ENCODE data around the gene PRKCQ.
"Not testable (repeated sequence)": the region's sequence is repeated elsewhere in the genome, so short reads cannot be mapped to it uniquely, and the experiment has no call there.

Gene PRKCQ

DNA sequence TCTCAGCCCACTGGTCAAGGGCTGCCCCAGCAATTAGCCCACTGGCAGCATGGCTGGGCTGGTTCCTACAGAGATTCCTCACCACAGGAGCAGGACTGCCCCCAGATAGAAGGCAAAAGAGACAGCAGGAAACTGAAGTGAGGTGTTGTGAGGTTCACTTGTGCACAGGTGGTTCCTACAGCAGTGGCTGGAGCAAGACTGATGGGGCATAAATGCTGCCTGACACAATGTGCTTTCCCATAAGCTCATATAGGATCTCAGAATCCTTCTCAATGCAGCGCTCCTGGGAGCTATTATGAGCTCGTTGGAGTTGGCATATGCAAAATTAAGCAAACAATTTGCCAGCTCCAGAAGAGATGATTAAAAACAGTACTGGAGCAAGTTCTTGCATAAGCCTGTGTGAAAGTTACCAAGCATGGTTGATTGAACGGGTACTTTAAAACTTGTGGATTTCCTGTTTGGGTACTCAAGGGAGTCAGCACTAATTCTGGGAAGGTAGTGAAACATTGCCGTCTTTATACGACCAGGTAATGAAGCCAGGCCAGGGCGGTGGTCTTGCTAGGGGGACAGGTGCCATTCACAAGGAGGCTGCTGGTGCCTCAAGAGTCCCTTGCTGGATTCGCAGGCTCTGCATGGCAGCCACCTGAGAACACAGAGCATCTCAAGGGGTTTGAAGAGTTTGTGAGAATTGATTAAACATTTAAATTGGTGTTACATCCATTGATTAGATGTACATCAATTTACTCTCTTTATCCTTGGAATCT is 20.3 kb upstream of the PRKCQ start:
- no peak for DNase-seq
- in situ Hi-C loops (cut with HindIII; ENCODE audit: low pct_ligation_motif_present, low pct_unique_long_range_greater_than_20kb, low sequenced_read_pairs), result no loop called here

DNA sequence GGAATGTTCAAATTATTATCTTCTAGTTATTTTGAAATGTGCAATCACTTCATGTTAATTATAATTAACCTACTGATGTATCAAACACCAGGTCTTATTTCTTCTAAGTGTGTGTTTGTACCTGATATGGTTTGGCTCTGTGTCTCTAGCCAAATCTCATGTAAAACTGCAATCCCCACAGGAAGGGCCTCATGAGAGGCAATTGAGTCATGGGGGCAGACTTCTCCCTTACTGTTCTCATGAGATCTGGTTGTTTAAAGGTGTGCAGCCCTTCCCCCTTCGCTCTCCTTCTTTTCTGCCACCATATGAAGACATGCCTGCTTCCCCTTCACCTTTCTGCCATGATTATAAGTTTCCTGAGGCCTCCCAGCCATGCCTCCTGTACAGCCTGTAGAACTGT is 18.6 kb upstream of the PRKCQ start:
- in situ Hi-C loops (cut with HindIII; ENCODE audit: low pct_ligation_motif_present, low pct_unique_long_range_greater_than_20kb, low sequenced_read_pairs), result no loop called here
- no peak for DNase-seq

DNA sequence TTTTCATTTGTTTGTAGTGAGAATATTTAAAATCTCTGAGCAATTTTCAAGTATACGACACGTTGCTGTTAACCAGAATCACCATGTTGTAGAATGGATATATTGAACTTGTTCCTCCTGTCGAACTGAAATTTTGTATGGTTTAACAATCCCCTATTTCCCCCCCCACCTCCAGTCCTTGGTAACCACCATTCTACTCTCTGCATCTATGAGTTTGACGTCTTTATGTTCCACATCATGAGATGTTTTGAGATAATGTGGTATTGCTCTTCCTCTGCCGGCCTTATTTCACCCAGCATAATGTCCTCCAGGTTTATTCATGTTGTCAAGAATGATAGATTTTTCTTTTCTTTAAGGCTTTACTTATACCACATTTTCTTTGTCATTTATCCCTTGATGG is 17.4 kb upstream of the PRKCQ start:
- no peak for DNase-seq
- in situ Hi-C loops (cut with HindIII; ENCODE audit: low pct_ligation_motif_present, low pct_unique_long_range_greater_than_20kb, low sequenced_read_pairs), result no loop called here

DNA sequence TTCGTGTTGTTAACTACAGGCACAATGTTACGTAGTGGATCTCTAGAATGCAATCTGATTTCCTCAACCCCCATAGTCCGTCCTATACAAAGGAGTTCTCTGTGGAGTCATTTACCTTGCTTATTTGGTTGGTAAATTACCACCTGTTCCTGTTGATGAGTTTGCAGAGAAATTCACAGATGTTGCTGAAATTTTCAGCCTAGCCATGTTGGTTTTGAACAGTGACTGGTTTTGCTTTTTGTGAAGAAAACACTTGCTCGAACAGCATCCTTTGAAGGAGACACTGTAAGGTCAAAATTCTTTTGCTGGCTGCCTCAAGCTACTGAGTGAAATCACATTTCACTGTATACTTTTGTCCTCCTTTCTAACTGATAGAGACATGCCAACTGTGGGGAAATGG is 15.4 kb upstream of the PRKCQ start:
- in situ Hi-C loops (cut with HindIII; ENCODE audit: low pct_ligation_motif_present, low pct_unique_long_range_greater_than_20kb, low sequenced_read_pairs), result no loop called here

DNA sequence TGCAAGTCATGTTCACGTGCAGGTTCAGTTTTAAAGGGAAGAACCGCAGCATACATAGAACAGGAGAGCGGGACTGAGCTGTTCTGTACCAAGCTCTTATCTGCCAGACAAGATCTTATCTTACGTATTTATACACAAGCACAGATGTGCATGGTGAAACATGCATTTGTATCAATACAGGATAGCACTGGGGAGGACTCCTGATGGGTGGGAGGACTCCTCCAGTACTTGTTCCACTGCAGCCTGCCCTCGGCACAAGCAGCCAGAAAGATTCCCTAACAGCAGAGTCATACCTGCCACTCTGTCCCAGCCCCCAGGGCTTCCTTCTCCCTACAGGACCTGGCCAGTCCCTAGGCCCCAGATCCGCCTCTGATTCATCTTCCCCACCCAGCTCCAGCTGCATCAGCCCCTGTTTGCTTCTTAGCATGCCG is 13.2 kb upstream of the PRKCQ start:
- no peak for DNase-seq
- in situ Hi-C loops (cut with HindIII; ENCODE audit: low pct_ligation_motif_present, low pct_unique_long_range_greater_than_20kb, low sequenced_read_pairs), result no loop called here

More for the DNA sequence above, 15.4 kb upstream of the PRKCQ start:
- DNase-seq, result no peak

DNA sequence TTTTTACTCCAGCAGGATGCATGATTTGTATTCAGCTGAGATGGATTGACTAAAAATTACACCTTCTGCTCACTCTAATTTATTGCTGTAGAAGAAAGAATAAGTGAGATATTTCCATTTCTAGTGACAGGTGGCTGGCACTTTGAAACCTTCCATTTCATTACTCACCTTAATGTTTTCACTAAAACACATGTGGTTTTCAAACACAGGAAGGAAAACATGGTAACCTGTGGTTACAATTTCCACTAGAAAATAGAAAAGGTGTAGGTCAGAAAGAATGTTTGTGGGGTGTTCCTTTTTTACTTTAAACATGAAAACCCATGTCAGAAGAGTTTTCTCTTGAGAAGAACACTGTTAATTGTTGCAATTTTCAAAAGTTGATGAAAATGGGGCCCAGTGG is 12.0 kb upstream of the PRKCQ start:
- no peak for DNase-seq
- in situ Hi-C loops (cut with HindIII; ENCODE audit: low pct_ligation_motif_present, low pct_unique_long_range_greater_than_20kb, low sequenced_read_pairs), result no loop called here

DNA sequence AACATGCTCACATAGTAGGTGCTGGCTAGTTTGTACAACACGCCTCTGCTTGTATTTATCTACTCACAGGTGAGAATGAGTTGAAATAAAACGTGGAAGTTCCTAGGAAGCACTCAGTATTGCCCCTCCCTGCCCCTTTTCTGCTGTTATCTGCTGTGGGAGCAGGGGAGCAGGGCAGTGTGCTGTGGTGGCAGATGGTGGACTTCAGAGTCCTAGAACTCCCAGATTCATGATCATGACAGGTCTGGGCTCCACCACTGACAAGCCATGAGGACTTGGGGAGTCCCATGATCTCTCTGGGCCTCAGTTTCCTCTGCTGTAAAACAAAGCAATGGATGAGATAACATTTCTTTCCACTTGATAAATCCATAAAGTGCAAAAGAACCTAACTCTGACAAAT is 11.6 kb upstream of the PRKCQ start:
- no peak for DNase-seq
- in situ Hi-C loops (cut with HindIII; ENCODE audit: low pct_ligation_motif_present, low pct_unique_long_range_greater_than_20kb, low sequenced_read_pairs), result no loop called here

DNA sequence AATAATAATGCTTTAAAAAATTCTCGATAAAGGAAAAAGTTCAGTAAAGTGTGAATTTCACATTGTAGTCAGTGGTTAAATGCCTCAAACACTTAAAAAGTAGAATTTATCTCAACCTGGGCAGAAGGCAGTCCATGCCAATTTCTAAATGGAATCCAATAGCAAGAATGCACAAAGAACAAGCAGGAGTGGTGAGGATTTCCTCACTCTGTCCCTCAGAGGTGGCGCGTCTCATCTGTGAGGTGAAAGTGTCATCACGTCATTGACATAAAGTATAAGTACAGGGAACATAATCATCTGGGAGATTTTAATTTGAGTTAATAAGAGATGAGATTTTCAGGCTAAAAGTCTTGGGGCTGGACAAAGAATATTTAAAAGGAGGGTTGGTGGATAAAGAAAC is 10.0 kb upstream of the PRKCQ start:
- no peak for DNase-seq
- in situ Hi-C loops (cut with HindIII; ENCODE audit: low pct_ligation_motif_present, low pct_unique_long_range_greater_than_20kb, low sequenced_read_pairs), result no loop called here

DNA sequence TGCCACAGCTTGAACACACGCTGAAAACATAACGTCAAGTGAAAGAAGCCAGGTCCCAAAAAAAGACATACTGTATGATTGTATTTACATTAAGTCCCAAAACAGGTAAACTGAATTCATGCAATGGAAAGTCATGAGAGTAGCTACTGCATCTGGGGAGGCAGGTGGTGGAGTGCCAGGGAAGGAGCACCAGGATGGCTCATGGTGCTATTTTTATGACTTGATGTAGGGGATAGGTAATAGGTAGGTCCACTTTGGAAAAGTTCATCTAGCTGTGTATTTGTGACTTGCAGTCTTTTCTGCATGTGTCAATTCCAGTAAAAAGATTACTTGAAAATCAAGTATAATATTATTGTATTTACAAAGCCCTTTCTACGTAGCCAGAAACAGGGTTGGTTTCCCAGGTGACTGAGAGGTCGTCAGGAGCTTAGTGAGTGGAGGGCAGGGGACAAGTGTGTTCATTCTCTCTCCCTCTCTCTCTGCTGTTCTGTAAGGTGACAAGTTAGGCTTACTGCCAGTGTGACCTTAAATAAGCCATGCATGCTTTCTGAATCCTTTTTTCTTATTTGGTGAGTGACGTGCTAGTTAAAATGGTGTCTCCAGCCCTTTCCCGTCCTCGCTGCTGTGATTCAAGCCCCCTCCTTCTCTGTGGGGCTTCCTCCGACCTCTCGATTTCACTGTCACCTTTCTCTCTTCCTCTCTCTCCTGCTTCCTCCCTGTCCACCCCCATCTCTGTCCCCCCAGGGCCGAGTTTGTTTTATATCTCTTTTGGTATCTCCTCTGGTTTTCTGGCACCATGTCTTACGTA is 9.4 kb upstream of the PRKCQ start:
- DNase-seq, result no peak
- in situ Hi-C loops (cut with HindIII; ENCODE audit: low pct_ligation_motif_present, low pct_unique_long_range_greater_than_20kb, low sequenced_read_pairs), result no loop called here

DNA sequence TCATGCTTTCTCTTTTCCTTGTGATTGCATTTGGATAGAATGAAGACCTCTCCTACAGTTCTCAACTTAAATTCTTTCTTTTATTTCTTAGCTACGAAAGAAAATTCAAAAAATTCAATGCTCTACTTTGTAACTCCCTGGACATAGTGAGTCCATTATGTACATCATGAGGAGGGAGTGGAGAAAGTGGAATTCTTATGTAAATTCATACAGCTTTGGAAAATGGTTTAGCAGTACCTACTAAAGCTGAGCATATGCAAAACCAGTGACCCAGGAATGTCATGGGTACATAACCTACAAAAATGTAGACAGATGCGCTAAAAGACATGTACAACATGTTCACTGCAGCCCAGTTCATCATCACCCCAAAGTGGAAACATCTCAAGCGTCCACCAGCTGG is 8.8 kb upstream of the PRKCQ start:
- DNase-seq, result no peak
- in situ Hi-C loops (cut with HindIII; ENCODE audit: low pct_ligation_motif_present, low pct_unique_long_range_greater_than_20kb, low sequenced_read_pairs), result no loop called here

DNA sequence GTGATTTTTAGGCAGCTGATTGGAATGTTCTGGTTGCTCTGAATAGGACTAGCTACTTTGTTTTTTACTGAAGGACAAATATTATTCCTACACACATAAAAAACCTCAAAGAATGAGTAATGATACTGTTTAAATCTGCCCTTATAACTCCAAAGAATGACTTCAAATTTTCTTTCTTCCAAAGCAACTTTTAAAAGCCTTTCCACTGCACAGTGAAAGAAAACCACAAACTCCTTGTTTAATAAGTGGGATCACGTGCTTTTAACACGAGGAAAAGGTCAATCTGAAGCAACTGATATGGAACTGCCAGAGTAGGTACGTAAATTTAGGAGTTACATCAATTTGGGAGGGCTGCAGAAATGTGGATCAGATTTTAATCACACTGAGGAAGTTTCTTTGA is 8.0 kb upstream of the PRKCQ start:
- DNase-seq, result no peak
- in situ Hi-C loops (cut with HindIII; ENCODE audit: low pct_ligation_motif_present, low pct_unique_long_range_greater_than_20kb, low sequenced_read_pairs), result no loop called here

DNA sequence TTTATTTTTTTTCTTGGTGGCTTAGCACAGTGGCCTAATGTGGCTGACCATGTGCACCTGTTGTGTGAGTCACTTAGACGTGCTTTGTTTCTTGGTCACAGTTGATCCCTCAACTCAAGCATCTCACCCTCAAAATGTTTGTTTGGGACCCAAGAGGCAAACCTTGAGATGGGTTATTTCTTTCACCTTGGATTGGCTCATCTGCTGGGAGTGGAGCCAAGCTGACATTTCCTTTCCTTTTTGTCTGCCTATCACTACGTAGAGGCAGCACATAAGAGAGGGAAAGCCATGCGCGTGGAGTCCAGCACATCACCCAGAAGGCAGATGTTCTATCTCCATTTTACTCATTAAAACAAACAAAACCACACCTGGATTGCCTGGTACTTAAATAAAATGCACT is 6.4 kb upstream of the PRKCQ start:
- no peak for DNase-seq
- in situ Hi-C loops (cut with HindIII; ENCODE audit: low pct_ligation_motif_present, low pct_unique_long_range_greater_than_20kb, low sequenced_read_pairs), result no loop called here

DNA sequence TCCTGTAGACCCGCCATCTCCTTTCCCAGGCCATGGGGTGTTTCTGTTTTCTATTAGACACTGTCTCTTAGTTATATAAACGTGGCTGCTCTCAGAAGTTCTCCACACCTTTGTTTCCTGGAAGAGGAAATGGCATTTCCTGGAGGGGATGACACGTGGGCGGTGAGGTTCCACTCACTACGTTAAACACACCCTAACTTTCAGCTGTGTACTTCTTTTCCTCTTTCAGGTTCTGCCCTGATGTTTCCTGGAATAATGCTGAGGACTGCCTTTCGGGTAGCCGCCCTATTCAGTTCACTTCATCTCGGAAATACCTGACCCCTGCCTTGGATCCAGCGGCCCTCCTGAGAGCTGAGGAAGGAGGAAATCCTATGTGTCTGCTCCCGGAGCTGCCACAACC is 3.4 kb upstream of the PRKCQ start:
- DNase-seq, result no peak
- in situ Hi-C loops (cut with HindIII; ENCODE audit: low pct_ligation_motif_present, low pct_unique_long_range_greater_than_20kb, low sequenced_read_pairs), result no loop called here

DNA sequence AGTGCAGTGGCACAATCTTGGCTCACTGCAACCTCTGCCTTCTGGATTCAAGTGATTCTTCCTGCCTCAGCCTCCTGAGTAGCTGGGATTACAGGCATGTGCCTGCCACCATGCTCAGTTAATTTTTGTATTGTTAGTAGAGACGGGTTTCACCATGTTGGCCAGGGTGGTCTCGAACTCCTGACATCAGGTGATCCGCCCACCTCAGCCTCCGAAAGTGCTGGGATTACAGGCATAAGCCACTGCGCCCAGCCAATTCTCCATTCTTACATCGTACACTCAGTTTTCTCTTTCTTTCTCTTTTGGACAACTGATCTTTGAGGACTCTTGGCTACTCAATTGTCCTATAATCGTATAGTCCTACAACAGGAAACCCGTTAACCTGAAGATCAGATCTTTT is 2.8 kb upstream of the PRKCQ start:
- DNase-seq; in situ Hi-C loops (cut with HindIII; ENCODE audit: low pct_ligation_motif_present, low pct_unique_long_range_greater_than_20kb, low sequenced_read_pairs): not testable (repeated sequence)

DNA sequence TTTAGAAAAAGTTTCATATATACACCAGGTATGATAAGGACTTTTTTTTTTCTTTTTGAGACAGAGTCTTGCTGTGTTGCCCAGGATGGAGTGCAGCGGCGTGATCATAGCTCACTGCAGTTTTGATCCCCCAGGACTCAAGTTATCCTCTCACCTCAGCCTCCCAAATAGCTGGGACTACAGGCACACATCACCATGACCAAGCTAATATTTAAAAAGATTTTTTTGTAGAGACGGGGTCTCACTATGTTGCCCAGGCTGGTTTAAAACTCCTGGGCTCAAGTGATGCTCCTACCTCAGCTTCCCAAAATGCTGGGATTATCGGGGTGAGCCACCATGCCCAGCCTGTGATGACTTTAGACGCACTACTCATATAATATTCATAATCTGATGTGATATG is 2.2 kb upstream of the PRKCQ start:
- in situ Hi-C loops (cut with HindIII; ENCODE audit: low pct_ligation_motif_present, low pct_unique_long_range_greater_than_20kb, low sequenced_read_pairs), result no loop called here

DNA sequence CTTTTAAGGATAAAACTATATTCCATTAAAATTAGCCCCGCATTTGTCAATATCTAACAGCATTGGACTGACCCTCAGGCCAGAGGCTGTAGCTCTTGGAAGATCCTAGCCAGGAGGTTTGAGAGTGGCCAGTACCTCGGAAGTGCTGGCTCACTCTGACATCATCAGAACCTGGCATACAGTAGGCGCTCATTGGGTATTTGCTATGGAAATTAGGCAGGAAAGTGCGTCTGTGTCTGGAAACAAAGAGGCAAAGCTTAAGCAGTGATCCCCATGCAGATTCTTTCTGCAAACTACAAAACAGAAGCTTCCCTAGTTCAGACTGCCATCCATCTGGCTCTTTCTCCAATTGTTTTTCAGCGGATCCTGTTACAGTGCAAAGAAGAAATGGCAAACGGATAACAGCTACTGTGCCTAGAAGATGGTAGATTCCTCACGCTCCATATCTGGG is 1.7 kb upstream of the PRKCQ start:
- DNase-seq, result no peak
- in situ Hi-C loops (cut with HindIII; ENCODE audit: low pct_ligation_motif_present, low pct_unique_long_range_greater_than_20kb, low sequenced_read_pairs), result no loop called here

More for the DNA sequence above, 2.2 kb upstream of the PRKCQ start:
- no peak for DNase-seq

DNA sequence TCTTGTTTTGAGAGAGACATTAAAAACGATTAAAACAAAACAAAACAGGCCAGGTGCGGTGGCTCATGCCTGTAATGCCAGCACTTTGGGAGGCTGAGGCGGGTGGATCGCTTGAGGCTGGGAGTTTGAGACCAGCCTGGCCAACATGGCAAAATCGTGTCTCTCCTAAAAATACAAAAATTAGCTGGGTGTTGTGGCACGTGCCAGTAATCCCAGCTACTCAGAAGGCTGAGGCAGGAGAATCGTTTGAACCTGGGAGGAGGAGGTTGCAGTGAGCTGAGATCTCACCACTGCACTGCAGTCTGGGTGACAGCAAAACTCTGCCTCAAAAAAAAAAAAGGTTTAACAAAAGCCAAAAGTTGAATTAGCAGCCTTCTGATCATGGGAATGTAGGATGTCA is 1.1 kb upstream of the PRKCQ start:
- in situ Hi-C loops (cut with HindIII; ENCODE audit: low pct_ligation_motif_present, low pct_unique_long_range_greater_than_20kb, low sequenced_read_pairs); DNase-seq: not testable (repeated sequence)

DNA sequence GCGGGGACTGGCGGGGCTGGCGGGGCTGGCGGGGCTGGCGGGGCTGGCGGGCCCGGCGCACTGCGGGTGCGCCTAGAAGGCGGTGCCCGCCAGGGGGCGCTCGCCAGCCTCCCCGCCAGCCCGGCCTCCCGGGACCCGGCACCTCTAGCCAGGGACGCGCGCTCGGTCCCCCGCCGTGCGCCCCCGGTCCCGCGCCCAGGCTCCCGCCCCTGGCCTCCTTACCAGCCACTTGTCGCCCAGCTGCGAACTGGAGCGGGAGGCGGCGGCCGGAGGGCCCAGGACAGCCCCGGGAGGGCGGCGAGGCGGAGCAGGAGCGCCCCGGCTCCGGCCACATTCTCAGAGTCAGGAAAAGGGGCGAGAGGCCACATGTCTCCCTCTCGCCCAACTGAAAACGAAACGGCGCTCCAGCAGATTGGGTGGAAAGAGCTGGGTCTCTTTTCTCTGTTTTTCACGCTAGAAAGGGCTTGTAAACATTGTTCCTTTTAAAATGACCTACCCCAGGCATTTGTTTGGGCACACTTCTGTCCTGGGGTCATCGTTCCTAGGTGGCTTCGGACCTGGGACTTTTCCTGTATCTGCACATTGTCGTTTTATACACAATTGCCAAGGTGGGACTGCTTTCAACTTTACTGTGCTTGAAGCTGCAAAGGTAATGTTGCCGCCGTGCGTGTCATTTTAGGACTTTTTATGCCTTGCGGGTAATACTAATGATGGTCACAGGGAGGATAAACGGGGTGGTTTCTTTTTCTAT is 378 bp upstream of the PRKCQ start:
- in situ Hi-C loops (cut with HindIII; ENCODE audit: low pct_ligation_motif_present, low pct_unique_long_range_greater_than_20kb, low sequenced_read_pairs), result no loop called here
- peak; percentile 57 for DNase-seq

DNA sequence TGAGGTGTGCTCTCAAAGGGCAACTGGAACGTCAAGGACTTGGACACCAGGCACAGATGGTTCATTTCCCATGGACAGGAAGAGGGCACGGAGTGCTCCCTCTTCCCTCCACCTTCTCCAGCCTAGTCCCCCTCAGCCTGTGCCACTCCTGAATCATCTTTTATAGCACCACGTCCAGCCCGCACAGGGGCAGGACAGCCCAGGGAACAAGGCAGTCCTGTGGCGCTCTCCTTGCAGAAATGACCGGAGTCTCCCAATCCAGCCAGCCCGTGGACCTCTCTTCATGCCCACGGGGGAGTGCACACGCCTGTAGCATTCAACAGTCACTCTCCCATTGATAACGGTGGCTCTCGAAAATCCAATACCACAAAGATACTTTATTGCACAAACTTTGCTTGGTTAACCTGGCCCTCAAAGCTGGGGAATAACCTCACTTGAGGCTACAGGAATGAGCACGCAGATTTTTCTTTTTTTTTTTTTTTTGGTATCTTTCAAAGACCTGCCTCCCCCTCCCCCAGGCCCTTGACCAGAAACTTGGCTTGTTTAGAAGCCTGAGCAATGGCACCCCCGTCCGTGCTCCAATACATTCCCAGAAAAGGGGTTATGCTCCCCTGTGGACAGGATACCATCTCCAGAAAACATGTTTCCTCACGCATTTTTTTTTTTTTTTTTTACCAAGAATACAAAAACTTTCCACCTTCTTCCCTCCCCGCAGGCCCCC is 733 bp downstream of the PRKCQ start:
- in situ Hi-C loops (cut with HindIII; ENCODE audit: low pct_ligation_motif_present, low pct_unique_long_range_greater_than_20kb, low sequenced_read_pairs), result no loop called here
- DNase-seq, result no peak
